Tibial artery (tissue), 4 donors: ENCODE data around the gene RNF223.

Source experiments
- DNase-seq, 2 donors: peaks; one replicate each; pipeline ENCODE4 v3.0.0-alpha.2; 2019
- H3K27ac ChIP-seq, 2 donors: fragments of 200-600 bp; sonication (generic) in 1 of 2; 1 replicate in 1 of 2; 2 replicates in 1 of 2; pipeline ENCODE4 v1.5.1; 2018 to 2019; ENCODE audit warnings: mild to moderate bottlenecking in 1 of 2
- H3K27me3 ChIP-seq, 2 donors: fragments of 200-600 bp; sonication (generic) in 1 of 2; one replicate each; pipeline versions ENCODE4 v1.5.1 to v1.6.0; 2016 to 2019
- H3K36me3 ChIP-seq, 3 donors: fragments of 200-600 bp; sonication (generic) in 2 of 3; one replicate each; pipeline ENCODE4 v1.5.1; 2016 to 2019; ENCODE audit warnings: mild to moderate bottlenecking in 2 of 3
- H3K4me1 ChIP-seq, 4 donors: fragments of 200-600 bp; sonication (generic) in 2 of 4; 1 replicate in 3 of 4; 2 replicates in 1 of 4; pipeline ENCODE4 v1.5.1; 2016 to 2019
- H3K4me3 ChIP-seq, 2 donors: fragments of 200-600 bp; sonication (generic) in 1 of 2; 1 replicate in 1 of 2; 2 replicates in 1 of 2; pipeline ENCODE4 v1.5.1; 2018 to 2019; ENCODE audit warnings: mild to moderate bottlenecking in 2 of 2
- H3K9me3 ChIP-seq, 3 donors: fragments of 200-600 bp; sonication (generic) in 1 of 3; one replicate each; pipeline ENCODE4 v1.5.1; 2016 to 2019
- intact Hi-C: fragments of 100-400 bp; cut with DNase I; formaldehyde crosslinking; loops from one replicate; pipeline ENCODE4 v1.15.0; 2023; ENCODE audit warnings: low total_unique reads
- TF ChIP-seq, protein P1 (sequence below), 2 experiments: fragments of 200-600 bp in 1 of 2; fragments of 450-650 bp in 1 of 2; IDR thresholded peaks; one replicate each; pipeline ENCODE4 v1.5.1; 2017 to 2019; ENCODE audit warnings: antibody characterized with exemption in 2 of 2, mild to moderate bottlenecking in 1 of 2, moderate library complexity in 1 of 2

The RNF223 gene

DNA sequence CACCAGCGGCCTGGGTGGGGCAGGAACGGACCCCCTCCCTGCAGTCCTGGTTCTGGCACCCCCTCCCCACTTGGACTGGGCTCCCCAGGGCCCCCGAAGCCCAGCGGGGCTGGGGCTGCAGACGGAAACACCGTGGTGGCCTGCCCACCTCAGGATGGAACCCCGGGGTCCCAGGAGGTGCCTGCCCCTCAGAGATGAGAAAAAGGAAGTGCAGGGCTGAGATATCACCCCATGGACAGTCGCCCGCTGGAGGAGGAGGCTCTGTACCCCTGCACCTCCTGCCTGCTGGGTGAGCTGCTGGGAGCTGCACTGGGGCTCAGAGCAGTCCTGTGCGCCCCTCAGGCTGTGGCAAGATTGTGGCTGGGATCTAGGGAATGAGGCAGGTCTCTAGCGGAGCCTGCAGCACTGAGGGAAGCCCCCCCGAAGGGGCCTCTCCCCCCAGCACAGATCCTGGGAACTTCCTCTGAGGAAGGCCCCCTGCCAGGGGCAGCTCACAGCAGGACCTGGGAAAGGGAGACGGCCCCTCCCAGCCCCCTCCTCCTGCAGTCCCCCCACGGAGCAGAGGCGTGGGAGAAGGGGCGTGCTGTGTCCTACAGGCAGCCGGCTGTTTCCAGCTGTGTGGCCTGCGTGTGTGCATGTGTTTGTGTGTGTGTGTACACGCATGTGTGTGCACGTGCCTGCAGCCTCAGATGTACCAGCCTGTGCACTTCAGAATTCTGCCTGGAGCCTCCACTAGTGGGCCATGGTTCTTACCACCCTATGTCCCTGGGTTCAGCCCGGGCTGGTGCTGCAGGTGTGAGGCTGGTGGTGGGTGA lies 47.3 kb downstream of the RNF223 start:
- H3K27ac ChIP-seq = no peak overlapping the region
- no peak for DNase-seq
- TF ChIP-seq, protein P1, sequence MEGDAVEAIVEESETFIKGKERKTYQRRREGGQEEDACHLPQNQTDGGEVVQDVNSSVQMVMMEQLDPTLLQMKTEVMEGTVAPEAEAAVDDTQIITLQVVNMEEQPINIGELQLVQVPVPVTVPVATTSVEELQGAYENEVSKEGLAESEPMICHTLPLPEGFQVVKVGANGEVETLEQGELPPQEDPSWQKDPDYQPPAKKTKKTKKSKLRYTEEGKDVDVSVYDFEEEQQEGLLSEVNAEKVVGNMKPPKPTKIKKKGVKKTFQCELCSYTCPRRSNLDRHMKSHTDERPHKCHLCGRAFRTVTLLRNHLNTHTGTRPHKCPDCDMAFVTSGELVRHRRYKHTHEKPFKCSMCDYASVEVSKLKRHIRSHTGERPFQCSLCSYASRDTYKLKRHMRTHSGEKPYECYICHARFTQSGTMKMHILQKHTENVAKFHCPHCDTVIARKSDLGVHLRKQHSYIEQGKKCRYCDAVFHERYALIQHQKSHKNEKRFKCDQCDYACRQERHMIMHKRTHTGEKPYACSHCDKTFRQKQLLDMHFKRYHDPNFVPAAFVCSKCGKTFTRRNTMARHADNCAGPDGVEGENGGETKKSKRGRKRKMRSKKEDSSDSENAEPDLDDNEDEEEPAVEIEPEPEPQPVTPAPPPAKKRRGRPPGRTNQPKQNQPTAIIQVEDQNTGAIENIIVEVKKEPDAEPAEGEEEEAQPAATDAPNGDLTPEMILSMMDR (IDR thresholded peaks at IDR 0.05) = no peak
- H3K9me3 ChIP-seq = no peaks in the 10 kb centered on the region
- no peaks in the 10 kb centered on the region for H3K36me3 ChIP-seq
- H3K4me3 ChIP-seq = no peak overlapping the region
- peaks cover 0 to 7% of the 10 kb centered on the region in 2 donors for H3K27me3 ChIP-seq
- H3K4me1 ChIP-seq = peaks cover 0 to 30% (median 0%) of the 10 kb centered on the region in 4 donors
- intact Hi-C loops = loop anchor here (5.0 kb wide), 1 partner anchor 45 kb away; the partner anchor contains the start of gene RNF223

DNA sequence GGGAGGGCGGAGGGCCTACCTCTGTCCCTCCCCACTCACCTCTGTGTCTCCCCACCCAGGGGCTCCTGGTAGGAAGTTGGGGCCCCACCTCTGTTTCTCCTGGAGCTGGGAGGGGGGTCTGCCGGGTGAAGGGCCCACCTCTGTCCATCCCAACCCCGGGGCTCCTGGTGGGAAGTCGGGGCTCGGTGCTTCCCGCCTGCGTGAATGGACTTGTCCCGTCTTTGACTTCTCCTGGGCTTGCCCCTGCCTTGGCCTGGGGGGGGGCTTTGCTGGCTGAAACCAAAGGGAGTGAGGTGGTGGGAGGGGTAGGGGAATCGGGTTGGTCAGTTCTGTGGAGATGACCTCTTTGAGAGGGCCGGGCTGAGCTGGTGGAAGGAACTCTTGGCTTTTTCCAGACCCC lies 48.4 kb downstream of the RNF223 start:
- TF ChIP-seq, protein P1 (IDR thresholded peaks at IDR 0.05) = no peak
- Histone ChIP-seq H3K4me3 (no peak overlapping the region), H3K27ac (no peak overlapping the region), H3K9me3 (no peaks in the 10 kb centered on the region), H3K4me1 (peaks cover 0 to 41% (median 7%) of the 10 kb centered on the region in 4 donors), H3K36me3 (no peaks in the 10 kb centered on the region), H3K27me3 (peaks cover 0 to 2% of the 10 kb centered on the region in 2 donors)
- intact Hi-C loops = loop anchor here (5.0 kb wide), 1 partner anchor 47 kb away; the partner anchor contains the start of gene RNF223
- DNase-seq = no peak

DNA sequence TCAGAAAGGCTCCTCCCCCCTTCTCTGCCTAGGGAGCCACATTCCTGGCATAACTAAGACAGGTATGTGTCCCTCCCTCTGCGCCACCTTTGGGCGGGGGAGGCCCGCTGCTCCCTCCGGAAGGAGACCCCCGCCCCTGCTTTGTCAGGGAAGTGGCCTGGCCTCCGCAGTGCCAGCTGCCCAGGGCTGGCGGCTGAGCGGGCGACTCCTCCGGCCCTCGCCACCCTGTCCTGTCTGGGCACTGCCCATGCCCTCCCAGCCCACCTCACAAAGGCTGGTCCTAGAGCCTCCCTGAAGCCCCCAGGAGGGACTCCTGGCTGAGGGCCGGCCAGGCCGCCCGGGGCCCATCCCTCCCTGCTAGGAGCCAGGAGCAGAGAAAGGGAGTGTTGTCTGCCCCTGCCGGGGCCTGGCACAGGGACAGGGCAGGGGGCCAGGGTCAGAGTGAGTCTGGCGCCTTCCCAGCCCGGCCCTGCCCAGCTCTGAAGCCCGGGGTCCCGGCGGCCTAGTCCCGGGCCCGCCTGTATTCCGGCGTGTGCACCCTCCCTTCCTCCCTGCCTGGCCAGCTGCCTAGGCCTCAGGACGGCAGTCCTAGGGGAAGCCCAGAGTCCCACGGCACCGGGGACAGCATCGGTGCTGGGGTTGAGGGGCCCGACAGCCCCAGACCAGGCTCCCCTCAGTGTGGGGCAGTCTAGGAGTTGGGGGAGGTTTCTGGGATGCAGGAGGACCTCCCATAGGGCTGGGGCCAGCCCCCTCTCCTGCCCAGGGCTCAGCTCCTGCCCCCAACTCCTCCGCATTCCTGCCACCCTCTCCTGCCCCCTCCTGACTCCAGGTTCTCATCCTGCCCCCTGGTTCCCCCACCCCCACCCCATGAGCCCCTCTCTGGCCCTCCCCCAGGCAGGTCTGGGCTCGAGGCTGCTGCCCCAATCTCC lies 49.1 kb downstream of the RNF223 start:
- no peak for DNase-seq
- Histone ChIP-seq H3K9me3 (no peaks in the 10 kb centered on the region), H3K36me3 (no peaks in the 10 kb centered on the region), H3K27me3 (peaks cover 0 to 2% of the 10 kb centered on the region in 2 donors), H3K27ac (no peak overlapping the region), H3K4me1 (peaks cover 0 to 48% (median 12%) of the 10 kb centered on the region in 4 donors), H3K4me3 (no peak overlapping the region)
- TF ChIP-seq, protein P1 (IDR thresholded peaks at IDR 0.05) = no peak
- intact Hi-C loops = loop anchor here (5.0 kb wide), 1 partner anchor 47 kb away; the partner anchor contains the start of gene RNF223

GRCh38 chr1:1024149-1024770 lies 49.8 kb downstream of the RNF223 start:
- no peak overlapping the region for H3K27ac ChIP-seq
- no peaks in the 10 kb centered on the region for H3K9me3 ChIP-seq
- H3K4me3 ChIP-seq = no peak overlapping the region
- intact Hi-C loops = no loop called here
- peaks cover 0 to 48% (median 12%) of the 10 kb centered on the region in 4 donors for H3K4me1 ChIP-seq
- TF ChIP-seq, protein P1 (IDR thresholded peaks at IDR 0.05) = no peak
- H3K27me3 ChIP-seq = peaks cover 0 to 2% of the 10 kb centered on the region in 2 donors
- no peak for DNase-seq
- H3K36me3 ChIP-seq = no peaks in the 10 kb centered on the region

GRCh38 chr1:1023700-1024099 lies 50.4 kb downstream of the RNF223 start:
- intact Hi-C loops = no loop called here
- Histone ChIP-seq H3K36me3 (no peaks in the 10 kb centered on the region), H3K27me3 (peaks cover 0 to 2% of the 10 kb centered on the region in 2 donors), H3K9me3 (no peaks in the 10 kb centered on the region), H3K27ac (no peak overlapping the region), H3K4me3 (no peak overlapping the region), H3K4me1 (peaks cover 0 to 52% (median 16%) of the 10 kb centered on the region in 4 donors)
- DNase-seq = no peak
- TF ChIP-seq, protein P1 (IDR thresholded peaks at IDR 0.05) = no peak
